ENCODE measurements around the gene RASGRP4.

- no peak for TF ChIP-seq CTCF (conservative IDR thresholded peaks at IDR 0.05)
- TF ChIP-seq ZFX (IDR thresholded peaks at IDR 0.05) = no peak
These were observed 31.2 kb upstream of the RASGRP4 start for GRCh38 chr19:38457202-38457601.

Measured in C4-2B (cell line).